Large intestine (tissue), 12 donors: ENCODE results near the gene CTR9. TPM values are rescaled to one million over a fixed set of nuclear protein-coding genes. Genes with fewer than 3 reads are reported as not detected.

ENCODE experiments used
- DNase-seq, 2 donors: peaks; one replicate each; pipeline versions ENCODE4 v3.0.0 to v3.0.0-alpha.2; 2013
- H3K27ac ChIP-seq: one replicate; pipeline ENCODE4 v1.5.1; 2013; ENCODE audit warnings: low read length
- H3K27me3 ChIP-seq: 2 replicates; pipeline ENCODE4 v1.6.1; 2013; ENCODE audit warnings: low read length; ENCODE audit not compliant: control insufficient read depth, insufficient read depth
- H3K36me3 ChIP-seq: 2 replicates; pipeline ENCODE4 v1.6.1; 2013; ENCODE audit warnings: low read length; ENCODE audit not compliant: control insufficient read depth, insufficient read depth
- H3K4me1 ChIP-seq: one replicate; pipeline ENCODE4 v1.6.1; 2013; ENCODE audit warnings: low read length; ENCODE audit not compliant: control insufficient read depth, insufficient read depth
- H3K4me3 ChIP-seq: one replicate; pipeline ENCODE4 v1.5.1; 2013; ENCODE audit warnings: low read length
- H3K9me3 ChIP-seq: one replicate; pipeline ENCODE4 v1.6.1; 2013; ENCODE audit warnings: mild to moderate bottlenecking, low read depth, low read length, moderate library complexity; ENCODE audit not compliant: control insufficient read depth
- WGBS: methylation state at CpG from one replicate; pipeline ENCODE4 v1.1.5; 2013; ENCODE audit warnings: low lambda C conversion rate; ENCODE audit not compliant: insufficient coverage; 5-methylcytosine and 5-hydroxymethylcytosine counted together
- long read RNA-seq, 11 donors: transcript quantifications; one replicate each; lab custom pipeline, GENCODE V29; 2026
- polyA plus RNA-seq: library from polyadenylated mRNA; unstranded; fragments of 120-200 nt; gene quantifications from one replicate; pipeline ENCODE4 v1.2.1, GENCODE V29; 2013

CTR9 gene
- polyA plus RNA-seq = 40.0 TPM
- long read RNA-seq, donor 1, full-length matches to known transcripts = 2 of 139 reads
- long read RNA-seq, donor 1, partial matches to known transcripts = 91 of 139 reads
- long read RNA-seq, donor 1, other reads (novel, unspliced or antisense) = 46 of 139 reads
- long read RNA-seq, donor 2, full-length matches to known transcripts = 1 of 401 reads
- long read RNA-seq, donor 2, partial matches to known transcripts = 359 of 401 reads
- long read RNA-seq, donor 2, other reads (novel, unspliced or antisense) = 41 of 401 reads
- long read RNA-seq, donor 3 = 0 reads
- long read RNA-seq, donor 4, partial matches to known transcripts = 7 of 19 reads
- long read RNA-seq, donor 4, other reads (novel, unspliced or antisense) = 12 of 19 reads
- long read RNA-seq, donor 5, full-length matches to known transcripts = 2 of 2 reads
- long read RNA-seq, donor 5, partial matches to known transcripts = 0 of 2 reads
- long read RNA-seq, donor 5, other reads (novel, unspliced or antisense) = 0 of 2 reads
- long read RNA-seq, donor 6, full-length matches to known transcripts = 1 of 439 reads
- long read RNA-seq, donor 6, partial matches to known transcripts = 406 of 439 reads
- long read RNA-seq, donor 6, other reads (novel, unspliced or antisense) = 32 of 439 reads
- long read RNA-seq, donor 7, partial matches to known transcripts = 6 of 8 reads
- long read RNA-seq, donor 7, other reads (novel, unspliced or antisense) = 0 of 8 reads
- long read RNA-seq, donor 8, full-length matches to known transcripts = 3 of 393 reads
- long read RNA-seq, donor 8, partial matches to known transcripts = 266 of 393 reads
- long read RNA-seq, donor 8, other reads (novel, unspliced or antisense) = 124 of 393 reads
- long read RNA-seq, donor 9, partial matches to known transcripts = 202 of 231 reads
- long read RNA-seq, donor 9, other reads (novel, unspliced or antisense) = 28 of 231 reads
- long read RNA-seq, donor 10, full-length matches to known transcripts = 3 of 316 reads
- long read RNA-seq, donor 10, partial matches to known transcripts = 224 of 316 reads
- long read RNA-seq, donor 10, other reads (novel, unspliced or antisense) = 89 of 316 reads
- long read RNA-seq, donor 11, full-length matches to known transcripts = 1 of 454 reads
- long read RNA-seq, donor 11, partial matches to known transcripts = 453 of 454 reads
- long read RNA-seq, donor 11, other reads (novel, unspliced or antisense) = 0 of 454 reads

GRCh38 chr11:10750838-10751580 lies at the start of gene CTR9:
Gene CTR9 (plus strand): TSS chr11:10751246. CDS start chr11:10751413, 167 bp downstream.
- H3K9me3 ChIP-seq = no peaks in the 10 kb centered on the region
- H3K4me3 ChIP-seq = peak within 1 kb of the TSS; percentile 89
- peak; percentile 92 to 97 for DNase-seq
- H3K4me1 ChIP-seq = no peaks in the 10 kb centered on the region
- H3K27ac ChIP-seq = peak within 1 kb of the TSS; percentile 94
- H3K36me3 ChIP-seq = peaks cover 16% of the 10 kb centered on the region
- H3K27me3 ChIP-seq = no peaks in the 10 kb centered on the region
- WGBS = no CpG with 5 or more reads among the region's 67 CpGs

GRCh38 chr11:10701982-10702381 lies 49.1 kb upstream of the CTR9 start:
- Histone ChIP-seq H3K4me3 (no peak overlapping the region), H3K27ac (no peak overlapping the region), H3K9me3 (no peaks in the 10 kb centered on the region), H3K27me3 (no peaks in the 10 kb centered on the region), H3K36me3 (no peaks in the 10 kb centered on the region), H3K4me1 (no peaks in the 10 kb centered on the region)
- WGBS = no CpG with 5 or more reads among the region's 3 CpGs
- DNase-seq = no peak

GRCh38 chr11:10708131-10708530 lies 42.9 kb upstream of the CTR9 start:
- no peaks in the 10 kb centered on the region for H3K4me1 ChIP-seq
- no peaks in the 10 kb centered on the region for H3K9me3 ChIP-seq
- DNase-seq = no peak
- WGBS = 83% methylated on average over 2 of the region's 3 CpGs
- H3K4me3 ChIP-seq = no peak overlapping the region
- no peaks in the 10 kb centered on the region for H3K27me3 ChIP-seq
- H3K36me3 ChIP-seq = no peaks in the 10 kb centered on the region
- H3K27ac ChIP-seq = no peak overlapping the region

GRCh38 chr11:10709299-10710086 lies 41.6 kb upstream of the CTR9 start:
- H3K36me3 ChIP-seq = no peaks in the 10 kb centered on the region
- no peak overlapping the region for H3K4me3 ChIP-seq
- H3K27ac ChIP-seq = peak overlapping the region; percentile 25
- DNase-seq = no peak
- WGBS = 100% methylated on average over 2 of the region's 5 CpGs
- no peaks in the 10 kb centered on the region for H3K4me1 ChIP-seq
- no peaks in the 10 kb centered on the region for H3K9me3 ChIP-seq
- H3K27me3 ChIP-seq = no peaks in the 10 kb centered on the region

- H3K27me3 ChIP-seq = no peaks in the 10 kb centered on the region
- no peaks in the 10 kb centered on the region for H3K36me3 ChIP-seq
- no CpG with 5 or more reads among the region's 4 CpGs for WGBS
- no peaks in the 10 kb centered on the region for H3K9me3 ChIP-seq
- no peak for DNase-seq
- H3K4me1 ChIP-seq = no peaks in the 10 kb centered on the region
- H3K4me3 ChIP-seq = no peak overlapping the region
- no peak overlapping the region for H3K27ac ChIP-seq
These were observed 35.5 kb upstream of the CTR9 start for GRCh38 chr11:10715571-10715970.

- no peak for DNase-seq
These were observed 34.9 kb upstream of the CTR9 start for GRCh38 chr11:10716122-10716521.

GRCh38 chr11:10716543-10717259 lies 34.3 kb upstream of the CTR9 start:
- H3K36me3 ChIP-seq = no peaks in the 10 kb centered on the region
- 71% methylated on average over 1 of the region's 9 CpGs for WGBS
- H3K27me3 ChIP-seq = no peaks in the 10 kb centered on the region
- H3K4me1 ChIP-seq = no peaks in the 10 kb centered on the region
- no peak overlapping the region for H3K4me3 ChIP-seq
- no peaks in the 10 kb centered on the region for H3K9me3 ChIP-seq
- no peak for DNase-seq
- no peak overlapping the region for H3K27ac ChIP-seq

More at GRCh38 chr11:10716122-10716521, 34.9 kb upstream of the CTR9 start:
- WGBS = 83% methylated on average over 2 of the region's 3 CpGs
- Histone ChIP-seq H3K36me3 (no peaks in the 10 kb centered on the region), H3K4me3 (no peak overlapping the region), H3K27ac (no peak overlapping the region), H3K9me3 (no peaks in the 10 kb centered on the region), H3K4me1 (no peaks in the 10 kb centered on the region), H3K27me3 (no peaks in the 10 kb centered on the region)

GRCh38 chr11:10719616-10720015 lies 31.4 kb upstream of the CTR9 start:
- H3K27ac ChIP-seq = no peak overlapping the region
- no peaks in the 10 kb centered on the region for H3K9me3 ChIP-seq
- no CpG with 5 or more reads among the region's 2 CpGs for WGBS
- H3K4me3 ChIP-seq = no peak overlapping the region
- no peak for DNase-seq
- H3K27me3 ChIP-seq = no peaks in the 10 kb centered on the region
- no peaks in the 10 kb centered on the region for H3K4me1 ChIP-seq
- no peaks in the 10 kb centered on the region for H3K36me3 ChIP-seq

GRCh38 chr11:10720881-10721376 lies 30.1 kb upstream of the CTR9 start:
- WGBS = no CpG with 5 or more reads among the region's 2 CpGs
- H3K36me3 ChIP-seq = no peaks in the 10 kb centered on the region
- H3K4me3 ChIP-seq = no peak overlapping the region
- no peaks in the 10 kb centered on the region for H3K27me3 ChIP-seq
- H3K27ac ChIP-seq = no peak overlapping the region
- no peak for DNase-seq
- H3K4me1 ChIP-seq = no peaks in the 10 kb centered on the region
- no peaks in the 10 kb centered on the region for H3K9me3 ChIP-seq
